C4-2B (cell line): ENCODE measurements around the gene NKD1.

ENCODE experiments used
- H3K27ac ChIP-seq: fragments of 450-650 bp; 2 replicates; pipeline ENCODE4 v1.5.1; 2017
- CTCF ChIP-seq: fragments of 450-650 bp; conservative IDR thresholded peaks from 2 replicates; pipeline ENCODE4 v1.5.1; 2017; ENCODE audit warnings: mild to moderate bottlenecking
- ZFX ChIP-seq: fragments of 450-650 bp; IDR thresholded peaks from 2 replicates; pipeline ENCODE4 v1.6.1; 2017

The NKD1 gene, protein sequence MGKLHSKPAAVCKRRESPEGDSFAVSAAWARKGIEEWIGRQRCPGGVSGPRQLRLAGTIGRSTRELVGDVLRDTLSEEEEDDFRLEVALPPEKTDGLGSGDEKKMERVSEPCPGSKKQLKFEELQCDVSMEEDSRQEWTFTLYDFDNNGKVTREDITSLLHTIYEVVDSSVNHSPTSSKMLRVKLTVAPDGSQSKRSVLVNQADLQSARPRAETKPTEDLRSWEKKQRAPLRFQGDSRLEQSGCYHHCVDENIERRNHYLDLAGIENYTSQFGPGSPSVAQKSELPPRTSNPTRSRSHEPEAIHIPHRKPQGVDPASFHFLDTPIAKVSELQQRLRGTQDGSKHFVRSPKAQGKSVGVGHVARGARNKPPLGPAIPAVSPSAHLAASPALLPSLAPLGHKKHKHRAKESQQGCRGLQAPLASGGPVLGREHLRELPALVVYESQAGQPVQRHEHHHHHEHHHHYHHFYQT

DNA sequence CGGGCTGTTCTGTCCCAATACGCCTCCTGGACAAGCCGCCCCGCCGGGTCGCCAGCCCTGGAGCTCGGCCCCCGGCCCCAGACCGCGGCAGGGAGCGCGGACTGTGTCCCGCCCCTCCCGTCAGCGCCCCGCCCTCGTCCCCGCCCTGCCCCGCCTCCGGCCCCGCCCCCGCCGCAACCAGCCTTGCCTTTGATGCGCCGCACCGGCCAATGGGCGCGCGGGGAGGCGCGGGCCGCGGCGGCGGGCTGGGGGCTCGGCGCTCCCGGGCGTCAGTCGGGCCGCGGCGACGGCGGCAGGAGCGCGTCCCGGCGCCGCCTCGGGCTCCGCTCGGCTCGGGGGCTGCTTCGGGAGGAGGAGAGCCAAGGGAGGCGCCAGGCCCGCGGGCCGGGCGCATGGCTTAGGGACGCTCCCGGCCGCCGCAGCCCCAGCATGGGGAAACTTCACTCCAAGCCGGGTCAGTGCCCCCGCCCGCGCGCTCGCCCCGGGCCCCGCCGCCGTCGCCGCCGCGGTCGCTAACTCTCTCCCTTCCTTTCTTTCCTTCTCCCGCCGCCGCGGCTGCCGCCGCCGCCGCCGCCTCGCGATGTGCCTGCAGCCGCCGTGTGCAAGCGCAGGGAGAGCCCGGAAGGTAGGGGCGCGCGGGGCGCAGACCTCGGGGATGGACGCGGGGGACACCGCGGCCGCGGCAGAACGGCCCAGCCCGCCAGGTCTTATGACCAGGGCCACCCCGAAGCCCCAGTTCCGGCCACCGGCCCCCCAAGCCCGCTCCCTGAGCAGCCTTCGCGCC lies at the start of gene NKD1:
Gene NKD1, plus strand, starts transcription at position 272 of the 784 bp plus-strand sequence. Its CDS starts 158 bp downstream, at position 430.
- TF ChIP-seq CTCF (no peak), ZFX (peak; percentile 28; the same call in 1 of the 2 replicates)
- H3K27ac ChIP-seq = peak within 1 kb of the TSS; percentile 47

GRCh38 chr16:50498431-50499155 lies 49.6 kb upstream of the NKD1 start:
- H3K27ac ChIP-seq = no peak overlapping the region
- no peak for TF ChIP-seq ZFX
- no peak for TF ChIP-seq CTCF

GRCh38 chr16:50499254-50499653 lies 48.9 kb upstream of the NKD1 start:
- TF ChIP-seq ZFX (no peak), CTCF (no peak)
- no peak overlapping the region for H3K27ac ChIP-seq

DNA sequence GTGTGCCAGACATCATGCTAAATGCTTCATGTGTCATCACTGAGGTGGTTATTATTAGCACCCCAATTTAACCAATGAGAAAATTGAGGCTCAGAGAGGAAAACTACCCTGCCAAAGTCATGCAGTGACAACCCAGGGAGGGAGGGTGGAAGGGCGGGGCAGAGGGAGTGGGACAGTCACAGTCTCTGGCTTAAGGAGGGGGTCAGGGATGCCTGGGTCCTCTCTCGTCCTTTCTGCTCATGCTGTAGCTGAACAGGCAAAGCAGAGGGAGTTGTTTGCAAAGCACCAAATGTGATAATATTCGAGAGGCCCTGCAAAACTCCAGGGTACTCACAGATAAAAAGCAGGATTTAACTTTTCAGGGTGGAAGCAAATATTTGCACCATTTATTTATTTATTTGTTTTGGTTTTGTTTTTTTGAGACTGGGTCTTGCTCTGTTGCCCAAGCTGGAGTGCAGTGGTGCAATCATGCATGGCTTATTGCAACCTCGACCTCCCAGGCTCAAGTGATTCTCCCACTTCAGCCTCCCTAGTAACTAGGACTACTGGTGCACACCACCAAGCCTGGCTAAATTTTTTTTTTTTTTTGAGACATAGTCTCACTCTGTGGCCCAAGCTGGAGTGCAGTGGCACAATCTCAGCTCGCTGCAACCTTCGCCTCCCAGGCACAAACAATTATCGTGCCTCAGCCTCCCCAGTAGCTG lies 47.9 kb upstream of the NKD1 start:
- H3K27ac ChIP-seq = no peak overlapping the region
- TF ChIP-seq ZFX (no peak), CTCF (no peak)

DNA sequence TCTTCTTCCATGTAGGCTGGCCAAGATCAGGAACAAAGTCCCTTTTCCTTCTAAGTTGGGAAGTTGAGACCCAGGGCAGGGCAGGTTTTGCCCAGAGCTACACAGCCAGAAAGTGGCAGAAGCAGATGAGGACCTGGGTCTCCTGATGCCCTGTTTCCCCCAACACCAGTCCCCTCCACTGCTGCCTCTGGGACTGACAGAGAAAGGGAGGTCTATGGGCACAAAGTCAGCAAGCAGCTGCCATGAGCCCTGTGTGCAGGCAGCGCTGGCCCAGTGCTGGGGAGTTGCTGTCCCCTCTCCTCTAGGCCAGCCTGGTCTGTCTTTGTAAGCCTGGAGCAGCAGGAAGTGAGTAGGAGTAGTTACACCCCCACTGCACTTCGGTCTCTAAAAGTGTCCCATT lies 46.9 kb upstream of the NKD1 start:
- H3K27ac ChIP-seq = no peak overlapping the region
- TF ChIP-seq CTCF (no peak), ZFX (no peak)

DNA sequence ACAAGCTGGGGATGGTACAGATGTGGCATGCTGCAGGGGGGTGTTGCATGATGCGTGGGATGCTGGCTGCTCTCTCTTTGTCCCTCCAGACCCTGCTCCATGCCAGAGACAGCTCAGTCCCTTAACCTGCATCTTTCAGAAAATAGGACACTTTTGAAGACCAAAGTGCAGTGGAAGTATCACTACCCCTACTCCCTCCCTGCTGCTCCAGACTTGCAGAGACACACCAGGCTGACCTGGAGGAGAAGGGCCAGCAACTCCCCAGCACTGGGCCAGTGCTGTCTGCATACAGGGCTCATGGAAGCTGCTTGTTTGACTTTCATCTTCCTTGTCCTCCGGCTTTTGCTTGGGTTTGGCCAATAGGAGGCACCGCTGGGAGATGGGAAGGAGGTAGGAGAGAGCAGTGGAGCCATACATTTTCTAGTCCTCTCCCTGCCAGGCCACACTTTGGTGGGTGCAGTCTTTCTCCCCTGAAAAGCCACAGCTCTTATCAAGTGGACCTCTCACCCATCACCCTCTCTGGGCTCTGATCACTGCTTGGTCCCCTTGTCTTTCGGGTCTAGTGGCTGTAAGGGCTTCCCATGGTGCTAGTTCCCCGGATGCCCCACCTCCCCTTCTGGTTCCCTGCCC lies 46.1 kb upstream of the NKD1 start:
- TF ChIP-seq ZFX (no peak), CTCF (no peak)
- H3K27ac ChIP-seq = no peak overlapping the region
